Measurements from ENCODE around the gene NREP.

NREP gene

GRCh38 chr5:111765613-111766571 is 8.9 kb upstream of the NREP start:
- no peak for DNase-seq (ENCODE audit: low spot score)

GRCh38 chr5:111764019-111764418 is 7.0 kb upstream of the NREP start:
- DNase-seq (ENCODE audit: low spot score): no peak

DNA sequence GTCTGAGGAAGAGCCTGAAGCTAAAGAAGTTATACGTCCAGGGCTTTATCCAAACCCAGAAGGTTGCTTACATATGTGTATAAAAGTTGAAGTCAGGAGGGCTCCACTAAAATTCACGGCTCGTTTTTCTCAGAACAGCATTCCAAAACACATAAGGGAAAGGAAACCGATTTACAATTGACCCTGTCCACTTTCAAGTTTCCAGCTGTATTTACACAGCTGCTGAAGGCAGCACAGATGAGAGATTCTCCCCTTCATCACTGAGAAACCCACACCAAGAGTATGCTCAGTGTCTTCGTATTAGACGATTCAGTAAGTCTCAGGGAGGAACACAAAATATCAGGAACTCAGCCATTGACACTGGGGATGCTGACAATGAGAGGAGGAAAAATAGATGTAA is 5.9 kb upstream of the NREP start:
- DNase-seq (ENCODE audit: low spot score): no peak

DNA sequence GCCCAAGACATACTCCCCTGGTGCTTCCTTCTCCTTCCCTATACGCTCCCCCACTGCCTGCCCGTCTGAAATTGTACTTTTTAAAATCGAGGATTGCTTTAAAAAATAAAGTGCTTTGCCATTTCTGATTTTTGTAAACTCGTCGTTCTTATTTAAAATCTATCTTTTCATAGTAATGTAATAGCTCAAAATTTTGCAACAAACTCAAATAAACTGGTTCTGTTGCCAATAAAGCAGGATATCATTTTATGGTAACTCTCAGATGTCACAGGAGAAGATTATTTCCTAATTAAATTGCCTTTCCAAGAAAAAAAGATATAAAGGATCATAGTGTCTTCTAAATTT is 1.3 kb upstream of the NREP start:
- no peak for DNase-seq (ENCODE audit: low spot score)

DNA sequence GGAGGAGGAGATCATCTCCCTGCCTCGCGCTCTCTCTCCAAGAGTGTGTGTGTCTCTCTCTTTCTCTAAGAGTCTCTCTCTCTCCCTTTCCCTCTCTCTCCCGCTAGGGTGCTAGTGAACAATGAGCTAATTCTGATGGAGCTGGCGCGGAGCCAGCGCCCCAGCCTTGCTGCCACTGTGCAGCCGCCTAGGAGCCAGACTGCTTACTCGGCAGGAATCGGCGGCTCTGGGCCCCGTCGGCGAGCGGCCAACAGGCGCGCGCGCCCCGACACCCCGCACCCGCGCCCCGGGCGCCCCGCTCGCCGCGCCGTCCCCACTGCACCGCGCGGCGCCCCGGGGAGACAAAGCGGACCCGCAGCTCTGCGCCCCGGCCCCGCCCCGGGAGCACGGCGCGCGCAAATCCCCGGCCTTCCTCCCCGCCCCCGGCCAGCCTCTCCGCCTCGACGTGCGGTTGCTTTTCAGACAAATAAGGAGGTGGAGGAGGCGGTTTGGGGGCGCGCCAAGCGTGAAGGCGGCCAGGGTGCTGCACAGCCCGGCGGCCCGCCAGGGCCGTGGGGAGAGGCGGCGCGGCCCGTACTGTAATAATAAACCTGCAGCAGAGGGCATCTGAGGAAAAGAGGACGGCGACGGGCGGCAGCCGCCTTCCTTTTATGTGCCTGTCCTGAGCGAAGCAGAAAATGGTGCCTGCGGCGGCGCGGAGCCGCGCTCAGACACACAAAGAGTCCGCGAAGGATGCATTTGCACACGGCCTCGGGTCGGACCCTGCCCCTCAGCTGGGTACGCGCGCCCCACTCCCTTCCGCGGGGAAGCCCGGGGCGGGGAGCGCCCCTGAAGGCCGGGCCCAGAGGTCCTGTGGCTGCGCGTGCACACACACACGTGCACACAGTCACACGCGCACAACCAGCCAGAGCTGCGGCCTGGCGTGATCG is 625 bp upstream of the NREP start:
- peak; percentile 93 for DNase-seq (ENCODE audit: low spot score)

- DNase-seq (ENCODE audit: low spot score): no peak
These were observed 1.0 kb downstream of the NREP start for GRCh38 chr5:111755942-111756381.

- DNase-seq (ENCODE audit: low spot score): no peak
These were observed 1.6 kb downstream of the NREP start for GRCh38 chr5:111755345-111755941.

- no peak for DNase-seq (ENCODE audit: low spot score)
These were observed 3.0 kb downstream of the NREP start for GRCh38 chr5:111753884-111754589.

- no peak for DNase-seq (ENCODE audit: low spot score)
These were observed 4.5 kb downstream of the NREP start for GRCh38 chr5:111752426-111752965.

DNA sequence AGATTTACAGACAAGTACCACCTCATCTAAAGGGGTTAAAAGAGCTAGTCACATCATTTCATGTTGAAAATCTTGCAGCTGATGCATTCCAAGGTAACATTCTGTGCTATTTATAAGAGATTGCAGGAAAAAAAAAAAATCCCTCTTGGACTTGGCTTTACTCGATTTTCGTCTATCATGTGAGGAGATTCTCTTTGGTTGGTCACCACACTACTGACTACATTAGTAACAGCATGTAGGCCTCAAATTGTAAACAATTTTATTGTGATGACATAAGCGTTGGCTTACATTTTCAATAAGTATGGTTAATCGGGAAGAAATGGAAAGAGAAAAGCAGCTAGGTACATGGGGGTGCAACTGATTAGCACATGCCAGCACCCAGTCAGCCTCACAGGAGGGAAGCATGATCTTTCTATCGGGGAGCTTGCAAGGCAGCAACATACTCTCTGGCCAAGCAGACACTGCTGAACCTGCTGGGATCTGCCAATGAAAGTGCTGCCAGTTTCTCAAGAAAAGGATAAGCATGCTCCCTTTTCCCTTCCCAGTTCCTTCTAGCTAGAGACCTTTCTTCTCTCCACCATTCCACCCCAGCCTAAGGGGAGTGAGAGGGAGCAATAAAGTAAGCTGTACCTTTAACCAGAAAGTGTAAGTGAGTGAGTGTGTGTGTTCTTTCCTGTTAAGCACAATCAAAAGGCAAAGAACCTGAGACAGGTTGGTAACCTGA is 7.5 kb downstream of the NREP start:
- no peak for DNase-seq (ENCODE audit: low spot score)

DNA sequence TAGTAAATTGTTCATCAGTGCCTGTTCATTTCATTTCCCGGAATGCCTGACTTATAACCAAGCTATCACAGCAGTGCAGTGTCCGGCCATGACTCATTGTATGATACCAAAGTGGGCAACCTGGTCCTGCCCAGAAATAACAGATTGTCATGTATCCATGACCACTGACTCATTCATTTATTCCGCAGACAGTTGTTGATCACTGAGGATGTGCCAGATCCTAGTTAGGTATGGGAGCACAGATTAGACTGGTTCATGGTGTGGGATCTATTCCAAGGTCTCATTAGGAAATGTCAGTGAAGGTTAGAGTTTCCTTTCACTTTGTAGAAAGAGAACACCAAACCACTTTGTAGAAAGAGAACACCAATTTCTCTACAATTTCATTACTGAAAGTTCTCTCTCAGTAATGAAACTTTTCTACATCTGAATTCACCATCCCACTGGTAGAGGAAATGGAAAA is 8.7 kb downstream of the NREP start:
- DNase-seq (ENCODE audit: low spot score): peak; percentile 26

DNA sequence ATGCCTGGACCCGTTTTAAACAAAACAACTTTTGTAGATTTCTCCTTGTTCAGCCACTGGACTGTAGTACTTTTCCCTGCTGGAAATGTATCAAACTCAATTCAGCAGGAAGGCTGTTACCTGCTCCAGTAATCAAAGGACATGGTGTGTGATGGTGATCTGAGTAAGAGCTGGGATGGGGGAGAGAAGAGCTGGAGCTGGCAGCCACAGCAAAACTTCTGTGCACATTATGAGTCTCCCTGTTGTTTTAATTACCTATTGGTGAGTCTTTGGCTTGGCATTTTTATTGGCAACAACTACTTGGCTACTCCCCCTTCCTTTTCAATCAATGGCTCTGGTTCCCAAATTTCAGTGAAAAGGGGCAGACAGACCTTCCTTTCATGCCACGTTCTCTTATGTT is 9.7 kb downstream of the NREP start:
- no peak for DNase-seq (ENCODE audit: low spot score)

- no peak for DNase-seq (ENCODE audit: low spot score)
These were observed 10.2 kb downstream of the NREP start for GRCh38 chr5:111746791-111747190.

DNA sequence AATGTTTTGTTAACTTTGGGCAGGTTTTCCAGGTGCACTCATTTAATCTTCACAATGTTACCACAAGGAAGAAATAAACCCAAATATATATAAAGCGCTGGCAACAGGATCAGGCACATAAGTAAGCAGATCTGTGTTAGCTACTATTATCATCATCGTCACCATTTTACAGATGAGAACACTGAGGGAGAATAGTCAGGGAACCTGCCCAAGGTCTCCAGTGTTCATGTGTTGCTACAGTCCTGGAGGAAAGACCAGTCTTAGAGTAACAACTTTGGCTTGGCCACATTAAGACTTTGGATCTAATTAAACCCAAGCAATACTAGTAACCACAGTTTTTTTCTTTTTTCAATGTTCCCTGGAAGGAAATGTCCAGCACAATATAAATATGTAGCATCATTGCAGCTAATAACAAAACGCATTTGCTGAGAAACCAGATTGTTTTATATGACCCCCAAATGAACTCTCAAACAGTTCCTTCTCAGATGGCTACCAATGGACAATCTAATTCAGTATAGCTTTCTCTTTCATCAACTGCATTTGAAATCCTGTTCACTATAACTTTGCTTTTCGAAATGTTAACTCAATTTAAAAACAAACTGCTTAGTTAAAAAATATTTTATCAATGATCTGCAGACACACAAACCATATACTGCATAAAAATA is 11.8 kb downstream of the NREP start:
- no peak for DNase-seq (ENCODE audit: low spot score)

DNA sequence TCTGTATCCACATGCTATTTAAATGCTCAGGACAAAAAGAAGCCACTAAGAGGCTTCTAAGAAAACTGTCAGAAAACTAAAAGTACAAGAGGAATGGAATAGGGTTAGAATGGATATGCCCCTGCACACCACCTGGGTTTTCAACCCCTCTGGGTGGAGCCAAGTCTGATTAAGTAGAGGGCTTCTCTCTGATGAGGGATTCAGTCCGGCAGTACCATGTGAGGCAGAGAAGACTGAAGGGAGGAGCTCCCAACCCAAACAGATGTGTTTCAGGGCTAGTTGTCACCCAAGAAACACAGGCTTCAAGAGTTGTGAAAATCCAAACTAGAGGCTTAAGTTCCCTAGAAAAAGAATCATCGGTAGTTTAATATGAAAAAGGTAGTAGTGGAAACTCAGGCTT is 12.5 kb downstream of the NREP start:
- DNase-seq (ENCODE audit: low spot score): no peak

GRCh38 chr5:111743988-111744387 is 13.0 kb downstream of the NREP start:
- DNase-seq (ENCODE audit: low spot score): no peak

GRCh38 chr5:111743512-111743911 is 13.5 kb downstream of the NREP start:
- DNase-seq (ENCODE audit: low spot score): no peak

DNA sequence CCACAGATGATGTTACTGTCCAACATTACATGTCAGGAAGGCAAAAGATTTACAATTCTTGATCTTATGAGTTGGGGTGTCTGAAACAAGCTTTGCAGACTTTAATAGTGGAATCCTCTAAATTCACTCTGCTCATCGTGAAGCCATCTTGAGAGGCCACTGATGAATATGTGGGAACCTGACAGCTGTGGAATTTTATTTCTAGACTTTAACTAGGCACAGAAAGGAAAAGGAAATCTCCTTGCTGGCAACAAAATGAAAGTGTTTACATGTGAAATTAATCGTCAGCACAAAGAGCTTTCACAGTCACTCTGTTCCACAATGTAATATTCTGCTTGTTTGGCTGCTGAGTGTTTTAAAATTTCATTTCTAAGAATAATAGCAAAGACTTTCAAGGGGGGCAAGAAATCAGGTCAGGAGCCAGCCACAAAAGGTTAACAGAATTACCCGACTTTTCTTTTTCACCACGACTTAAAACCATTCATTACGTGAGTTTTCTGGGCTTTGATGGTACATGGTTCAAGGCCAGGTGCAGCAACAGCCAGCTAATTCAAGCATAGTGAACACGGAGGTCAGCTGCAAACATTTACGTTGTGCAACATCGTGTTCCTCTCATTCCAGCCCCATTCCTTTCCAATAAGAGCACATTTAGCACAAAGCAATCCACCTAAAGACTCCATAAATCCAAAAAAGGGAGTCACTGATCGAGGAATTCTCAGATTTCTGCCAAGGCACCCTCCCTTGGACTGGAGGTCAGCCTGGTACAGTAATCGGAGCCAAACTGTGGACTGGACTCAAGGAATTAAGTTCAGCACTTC is 14.6 kb downstream of the NREP start:
- no peak for DNase-seq (ENCODE audit: low spot score)

- peak; percentile 9 for DNase-seq (ENCODE audit: low spot score)
These were observed 15.7 kb downstream of the NREP start for GRCh38 chr5:111741278-111741677.

All from SW480 (cell line).